GM23338 (cell line): ENCODE data around the gene NOLC1.

Experiments
- CREB1 ChIP-seq: fragments of 250-450 bp; sonication (Bioruptor Pico); IDR thresholded peaks from 2 replicates; pipeline ENCODE4 v1.5.0; 2020; ENCODE audit warnings: low read depth, mild to moderate bottlenecking, moderate library complexity
- EZH2 ChIP-seq: fragments of 200-600 bp; sonication (generic); IDR thresholded peaks from one replicate; pipeline ENCODE4 v1.8.0; 2017; ENCODE audit warnings: antibody characterized with exemption, mild to moderate bottlenecking, low read depth; ENCODE audit not compliant: unreplicated experiment
- EZH2phosphoT487 ChIP-seq: fragments of 200-600 bp; sonication (generic); IDR thresholded peaks from one replicate; pipeline ENCODE4 v1.8.1; 2018; ENCODE audit warnings: antibody characterized with exemption; ENCODE audit not compliant: unreplicated experiment
- POLR2AphosphoS5 ChIP-seq: IDR thresholded peaks from 2 replicates; pipeline ENCODE4 v1.6.1; 2016; ENCODE audit warnings: antibody characterized with exemption, low read depth
- TF ChIP-seq, protein P1 (sequence below), 2 experiments: fragments of 200-600 bp in 1 of 2; sonication (generic) in 1 of 2; conservative IDR thresholded peaks; 2 replicates each; pipeline versions ENCODE4 v1.5.1 to v1.6.1; 2016 to 2017; ENCODE audit warnings: antibody characterized with exemption in 2 of 2, low read depth in 2 of 2, mild to moderate bottlenecking in 2 of 2, moderate library complexity in 1 of 2
- TF ChIP-seq, protein P2 (sequence below): IDR thresholded peaks from one replicate; pipeline ENCODE4 v1.6.1; 2018; ENCODE audit warnings: antibody characterized with exemption; ENCODE audit not compliant: unreplicated experiment

DNA sequence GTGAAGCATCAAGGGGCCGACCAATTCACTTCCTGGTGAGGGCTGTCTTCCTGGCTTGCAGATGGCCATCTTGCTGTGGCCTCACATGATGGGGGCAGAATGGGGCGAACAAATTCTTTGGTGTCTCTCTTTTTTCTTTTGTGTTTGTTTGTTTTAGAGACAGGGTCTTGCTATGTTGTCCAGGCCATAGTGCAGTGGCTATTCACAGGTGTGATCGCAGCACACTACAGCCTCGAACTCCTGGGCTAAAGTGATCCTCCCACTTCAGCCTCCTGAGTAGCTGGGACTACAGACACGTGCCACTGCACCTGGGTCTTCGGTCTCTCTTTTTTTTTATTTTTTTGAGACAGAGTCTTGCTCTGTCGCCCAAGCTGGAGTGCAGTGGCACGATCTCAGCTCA lies 20.1 kb downstream of the NOLC1 start:
- TF ChIP-seq, protein P1, sequence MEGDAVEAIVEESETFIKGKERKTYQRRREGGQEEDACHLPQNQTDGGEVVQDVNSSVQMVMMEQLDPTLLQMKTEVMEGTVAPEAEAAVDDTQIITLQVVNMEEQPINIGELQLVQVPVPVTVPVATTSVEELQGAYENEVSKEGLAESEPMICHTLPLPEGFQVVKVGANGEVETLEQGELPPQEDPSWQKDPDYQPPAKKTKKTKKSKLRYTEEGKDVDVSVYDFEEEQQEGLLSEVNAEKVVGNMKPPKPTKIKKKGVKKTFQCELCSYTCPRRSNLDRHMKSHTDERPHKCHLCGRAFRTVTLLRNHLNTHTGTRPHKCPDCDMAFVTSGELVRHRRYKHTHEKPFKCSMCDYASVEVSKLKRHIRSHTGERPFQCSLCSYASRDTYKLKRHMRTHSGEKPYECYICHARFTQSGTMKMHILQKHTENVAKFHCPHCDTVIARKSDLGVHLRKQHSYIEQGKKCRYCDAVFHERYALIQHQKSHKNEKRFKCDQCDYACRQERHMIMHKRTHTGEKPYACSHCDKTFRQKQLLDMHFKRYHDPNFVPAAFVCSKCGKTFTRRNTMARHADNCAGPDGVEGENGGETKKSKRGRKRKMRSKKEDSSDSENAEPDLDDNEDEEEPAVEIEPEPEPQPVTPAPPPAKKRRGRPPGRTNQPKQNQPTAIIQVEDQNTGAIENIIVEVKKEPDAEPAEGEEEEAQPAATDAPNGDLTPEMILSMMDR (conservative IDR thresholded peaks at IDR 0.05; ENCODE audit: low read depth in 2 of 2) = no peak
- TF ChIP-seq, protein P2, sequence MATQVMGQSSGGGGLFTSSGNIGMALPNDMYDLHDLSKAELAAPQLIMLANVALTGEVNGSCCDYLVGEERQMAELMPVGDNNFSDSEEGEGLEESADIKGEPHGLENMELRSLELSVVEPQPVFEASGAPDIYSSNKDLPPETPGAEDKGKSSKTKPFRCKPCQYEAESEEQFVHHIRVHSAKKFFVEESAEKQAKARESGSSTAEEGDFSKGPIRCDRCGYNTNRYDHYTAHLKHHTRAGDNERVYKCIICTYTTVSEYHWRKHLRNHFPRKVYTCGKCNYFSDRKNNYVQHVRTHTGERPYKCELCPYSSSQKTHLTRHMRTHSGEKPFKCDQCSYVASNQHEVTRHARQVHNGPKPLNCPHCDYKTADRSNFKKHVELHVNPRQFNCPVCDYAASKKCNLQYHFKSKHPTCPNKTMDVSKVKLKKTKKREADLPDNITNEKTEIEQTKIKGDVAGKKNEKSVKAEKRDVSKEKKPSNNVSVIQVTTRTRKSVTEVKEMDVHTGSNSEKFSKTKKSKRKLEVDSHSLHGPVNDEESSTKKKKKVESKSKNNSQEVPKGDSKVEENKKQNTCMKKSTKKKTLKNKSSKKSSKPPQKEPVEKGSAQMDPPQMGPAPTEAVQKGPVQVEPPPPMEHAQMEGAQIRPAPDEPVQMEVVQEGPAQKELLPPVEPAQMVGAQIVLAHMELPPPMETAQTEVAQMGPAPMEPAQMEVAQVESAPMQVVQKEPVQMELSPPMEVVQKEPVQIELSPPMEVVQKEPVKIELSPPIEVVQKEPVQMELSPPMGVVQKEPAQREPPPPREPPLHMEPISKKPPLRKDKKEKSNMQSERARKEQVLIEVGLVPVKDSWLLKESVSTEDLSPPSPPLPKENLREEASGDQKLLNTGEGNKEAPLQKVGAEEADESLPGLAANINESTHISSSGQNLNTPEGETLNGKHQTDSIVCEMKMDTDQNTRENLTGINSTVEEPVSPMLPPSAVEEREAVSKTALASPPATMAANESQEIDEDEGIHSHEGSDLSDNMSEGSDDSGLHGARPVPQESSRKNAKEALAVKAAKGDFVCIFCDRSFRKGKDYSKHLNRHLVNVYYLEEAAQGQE = no peak
- no peak for TF ChIP-seq EZH2phosphoT487
- no peak for TF ChIP-seq EZH2
- no peak for TF ChIP-seq CREB1 (CRISPR knock-in tag)
- no peak for TF ChIP-seq POLR2AphosphoS5
